Endothelial cell (in vitro differentiated cells): ENCODE data around the gene MAMDC4. TPM values are rescaled to one million over a fixed set of nuclear protein-coding genes. Genes with fewer than 3 reads are reported as not detected.

Experiments used
- DNase-seq: peaks from one replicate; pipeline ENCODE4 v3.0.0; 2021; ENCODE audit warnings: low spot score
- H3K27ac Mint-ChIP-seq: one replicate; pipeline ENCODE4 v1.8.0; 2021; ENCODE audit warnings: mixed read lengths, inconsistent platforms; ENCODE audit not compliant: unreplicated experiment
- H3K27me3 Mint-ChIP-seq: one replicate; pipeline ENCODE4 v1.8.0; 2021; ENCODE audit warnings: mild to moderate bottlenecking, moderate library complexity, mixed read lengths, inconsistent platforms; ENCODE audit not compliant: unreplicated experiment
- H3K36me3 Mint-ChIP-seq: one replicate; pipeline ENCODE4 v1.8.0; 2021; ENCODE audit warnings: mild to moderate bottlenecking, low read depth, mixed read lengths, inconsistent platforms; ENCODE audit not compliant: unreplicated experiment
- H3K4me1 Mint-ChIP-seq: one replicate; pipeline ENCODE4 v1.8.0; 2021; ENCODE audit warnings: mild to moderate bottlenecking, mixed read lengths, inconsistent platforms; ENCODE audit not compliant: unreplicated experiment
- H3K4me3 Mint-ChIP-seq: one replicate; pipeline ENCODE4 v1.8.0; 2021; ENCODE audit warnings: mild to moderate bottlenecking, mixed read lengths, inconsistent platforms; ENCODE audit not compliant: unreplicated experiment
- H3K9me3 Mint-ChIP-seq: one replicate; pipeline ENCODE4 v1.8.0; 2021; ENCODE audit warnings: mixed read lengths, inconsistent platforms; ENCODE audit not compliant: unreplicated experiment
- total RNA-seq: library from RNA; stranded (reverse); fragmentation: NEBNext Ultra II Directional; extraction: Animal tissue kit (Norgen Biotek cat#: 25700); gene quantifications from one replicate; pipeline ENCODE4 v1.2.1, GENCODE V29; 2021; ENCODE audit not compliant: unreplicated experiment
- TF ChIP-seq, protein P1 (sequence below): fragments of 200-600 bp; sonication (generic); IDR thresholded peaks from one replicate; pipeline ENCODE4 v1.5.0; 2021; ENCODE audit warnings: antibody characterized with exemption; ENCODE audit not compliant: unreplicated experiment

The MAMDC4 gene
- total RNA-seq, 1 donor from 2014 or later = 10.0 TPM

DNA sequence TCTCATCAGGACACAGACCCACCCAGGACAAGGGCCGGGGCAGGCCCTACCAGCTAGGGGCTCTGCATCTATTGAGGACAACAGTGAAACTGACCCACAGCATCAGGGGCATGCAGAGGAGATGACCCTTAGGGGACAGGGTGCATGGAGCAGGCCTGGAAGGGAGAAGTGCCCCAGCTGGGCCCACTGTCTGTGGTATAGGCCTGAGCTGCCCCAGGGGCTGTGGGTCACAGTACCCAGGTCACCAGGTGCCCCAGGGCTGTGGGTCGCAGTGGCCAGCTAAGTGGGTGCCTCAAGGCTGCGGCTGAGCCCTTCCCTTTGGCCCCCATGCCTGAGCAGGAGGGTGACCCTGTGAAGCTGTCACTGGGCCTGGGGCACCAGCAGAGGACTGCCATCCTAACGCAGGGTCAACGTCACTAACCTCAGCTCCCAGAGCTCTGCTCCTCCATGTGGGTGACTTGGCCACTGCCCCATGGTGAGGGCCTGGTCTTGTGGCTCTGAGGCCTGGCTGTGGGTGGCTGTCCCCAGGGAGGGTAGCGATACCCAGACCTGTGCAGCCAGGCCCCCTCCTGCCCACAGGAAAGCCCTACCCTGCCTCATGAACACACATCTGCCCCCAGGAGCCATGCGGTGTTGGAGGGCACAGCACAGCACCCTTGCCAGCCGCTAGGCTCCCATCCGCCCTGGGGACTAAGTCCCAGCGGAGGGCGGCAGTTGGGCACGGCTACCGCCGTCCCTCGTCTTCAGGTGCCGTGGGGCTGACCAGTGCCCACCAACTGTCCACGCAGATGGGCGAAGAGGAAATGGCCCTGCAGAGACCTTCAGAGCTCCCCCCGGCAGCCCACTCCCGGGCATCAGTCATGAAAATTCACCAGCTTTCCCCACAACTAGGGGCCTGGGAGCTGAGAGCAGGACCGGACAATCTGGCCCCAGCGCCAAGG is 9.1 kb downstream of the MAMDC4 start:
- TF ChIP-seq, protein P1, sequence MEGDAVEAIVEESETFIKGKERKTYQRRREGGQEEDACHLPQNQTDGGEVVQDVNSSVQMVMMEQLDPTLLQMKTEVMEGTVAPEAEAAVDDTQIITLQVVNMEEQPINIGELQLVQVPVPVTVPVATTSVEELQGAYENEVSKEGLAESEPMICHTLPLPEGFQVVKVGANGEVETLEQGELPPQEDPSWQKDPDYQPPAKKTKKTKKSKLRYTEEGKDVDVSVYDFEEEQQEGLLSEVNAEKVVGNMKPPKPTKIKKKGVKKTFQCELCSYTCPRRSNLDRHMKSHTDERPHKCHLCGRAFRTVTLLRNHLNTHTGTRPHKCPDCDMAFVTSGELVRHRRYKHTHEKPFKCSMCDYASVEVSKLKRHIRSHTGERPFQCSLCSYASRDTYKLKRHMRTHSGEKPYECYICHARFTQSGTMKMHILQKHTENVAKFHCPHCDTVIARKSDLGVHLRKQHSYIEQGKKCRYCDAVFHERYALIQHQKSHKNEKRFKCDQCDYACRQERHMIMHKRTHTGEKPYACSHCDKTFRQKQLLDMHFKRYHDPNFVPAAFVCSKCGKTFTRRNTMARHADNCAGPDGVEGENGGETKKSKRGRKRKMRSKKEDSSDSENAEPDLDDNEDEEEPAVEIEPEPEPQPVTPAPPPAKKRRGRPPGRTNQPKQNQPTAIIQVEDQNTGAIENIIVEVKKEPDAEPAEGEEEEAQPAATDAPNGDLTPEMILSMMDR = no peak
- Mint-ChIP-seq H3K27me3 (peaks cover 14% of the 10 kb centered on the region), H3K36me3 (peaks cover 8% of the 10 kb centered on the region), H3K4me1 (peaks cover 6% of the 10 kb centered on the region), H3K9me3 (no peaks in the 10 kb centered on the region), H3K27ac (no peak overlapping the region), H3K4me3 (no peak overlapping the region)
- DNase-seq = no peak

DNA sequence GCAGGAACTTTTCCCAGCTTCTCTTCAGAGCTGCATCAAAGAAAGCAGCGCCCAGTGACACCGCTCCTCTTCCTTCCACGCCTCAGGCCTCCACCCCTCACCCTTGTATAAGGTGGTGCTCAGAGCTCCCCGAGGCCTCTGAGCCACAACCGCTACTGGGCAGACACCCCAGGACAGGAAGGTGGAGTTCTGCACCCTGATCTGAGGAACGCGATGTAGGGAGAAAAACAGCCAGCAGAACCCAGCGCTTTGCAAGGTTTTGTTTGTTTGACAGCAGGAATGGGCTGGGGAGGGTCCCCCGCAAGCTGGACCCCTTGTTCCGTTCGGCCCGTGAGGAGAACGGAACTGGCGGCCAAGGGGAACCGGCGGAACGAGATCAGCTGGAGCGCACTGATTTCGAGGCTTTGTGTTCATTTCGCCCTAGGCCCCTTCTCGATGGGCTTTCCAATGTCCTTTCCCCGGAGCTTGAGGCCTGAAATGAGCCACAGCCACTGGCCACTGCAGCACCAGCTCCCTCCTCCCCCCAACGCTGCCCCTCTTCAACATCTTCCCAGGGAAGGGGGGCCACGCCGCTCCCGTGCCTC is 9.8 kb downstream of the MAMDC4 start:
- TF ChIP-seq, protein P1 = no peak

DNA sequence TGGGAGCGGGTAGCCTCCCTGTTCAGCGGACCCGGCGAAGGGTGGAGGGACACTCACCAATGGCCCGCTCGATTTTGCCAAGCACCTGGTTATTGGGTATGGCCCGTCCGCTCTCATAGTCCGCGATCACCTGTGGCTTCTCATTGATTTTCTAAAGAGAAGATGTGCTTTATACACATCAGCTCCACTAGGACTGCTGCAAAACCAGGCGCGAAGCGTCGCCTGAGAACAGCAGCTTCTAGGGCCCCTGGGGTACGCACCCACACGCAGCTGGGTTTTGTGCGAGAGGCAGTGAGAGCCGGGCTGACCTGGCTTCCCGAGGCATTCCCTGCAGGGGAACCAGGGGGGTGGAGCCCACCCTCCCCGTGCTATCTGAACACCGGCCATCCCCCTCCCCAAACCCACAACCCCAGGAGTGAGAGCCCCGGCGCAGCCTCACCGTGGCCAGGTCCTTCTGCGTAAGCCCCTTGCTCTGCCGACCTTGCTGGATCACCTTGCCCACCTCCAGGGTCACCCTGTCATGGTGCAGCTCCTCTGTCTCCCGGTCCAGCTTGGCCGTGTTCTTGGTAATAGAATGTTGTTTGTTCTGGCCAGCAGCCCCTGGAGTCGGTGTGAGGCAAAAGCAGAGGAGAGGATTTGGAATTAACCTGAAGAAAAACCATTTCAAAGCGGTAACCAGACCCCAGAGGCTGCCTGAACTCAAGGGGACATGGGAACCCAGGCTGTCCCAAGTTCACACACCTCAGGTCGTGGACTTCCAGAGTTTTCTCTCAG is 10.9 kb downstream of the MAMDC4 start:
- H3K4me3 Mint-ChIP-seq = no peak overlapping the region
- no peaks in the 10 kb centered on the region for H3K9me3 Mint-ChIP-seq
- H3K27me3 Mint-ChIP-seq = peaks cover 19% of the 10 kb centered on the region
- TF ChIP-seq, protein P1 = no peak
- no peak overlapping the region for H3K27ac Mint-ChIP-seq
- no peak for DNase-seq
- peaks cover 6% of the 10 kb centered on the region for H3K4me1 Mint-ChIP-seq
- H3K36me3 Mint-ChIP-seq = peaks cover 12% of the 10 kb centered on the region

More for the DNA sequence above, 9.8 kb downstream of the MAMDC4 start:
- Mint-ChIP-seq H3K27me3 (peaks cover 14% of the 10 kb centered on the region), H3K4me1 (peaks cover 6% of the 10 kb centered on the region), H3K9me3 (no peaks in the 10 kb centered on the region), H3K36me3 (peaks cover 8% of the 10 kb centered on the region), H3K4me3 (peak overlapping the region; percentile 47), H3K27ac (no peak overlapping the region)
- DNase-seq = no peak

DNA sequence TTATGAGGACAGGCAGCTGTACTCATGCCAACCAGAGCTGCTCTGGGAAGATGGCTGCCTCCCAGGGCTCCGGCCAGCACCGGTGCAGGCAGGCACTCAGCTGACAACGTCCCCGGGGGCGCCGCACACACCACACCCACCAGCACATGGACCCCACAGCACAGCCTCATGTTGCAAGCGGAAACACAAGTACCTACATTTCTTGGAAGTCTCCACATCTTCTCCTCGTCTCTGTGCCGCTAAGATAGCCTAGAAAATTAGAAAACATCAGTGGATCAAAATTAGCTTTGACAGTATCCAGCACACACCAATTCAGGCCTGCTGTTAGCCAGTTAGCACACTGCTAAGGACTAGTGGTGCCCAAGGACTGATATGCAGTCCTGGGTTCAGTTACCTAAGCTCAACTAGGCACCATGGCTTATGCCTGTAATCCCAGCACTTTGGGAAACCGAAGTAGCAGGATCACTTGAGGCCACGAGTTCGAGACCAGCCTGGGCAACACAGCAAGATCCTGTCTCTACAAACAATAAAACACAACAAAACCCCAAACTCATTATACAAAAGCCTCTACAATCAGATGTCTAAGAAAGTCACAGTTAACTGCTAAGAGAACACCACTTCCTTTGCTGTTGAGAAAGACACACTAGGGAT is 11.6 kb downstream of the MAMDC4 start:
- Mint-ChIP-seq H3K27me3 (peaks cover 19% of the 10 kb centered on the region), H3K36me3 (peaks cover 19% of the 10 kb centered on the region), H3K9me3 (peaks cover under 1% of the 10 kb centered on the region), H3K4me3 (peak overlapping the region; percentile 59), H3K4me1 (peaks cover 6% of the 10 kb centered on the region), H3K27ac (peak overlapping the region; percentile 18)
- TF ChIP-seq, protein P1 = no peak
- DNase-seq = no peak
